ENCODE results near the gene AHSG. TPM values are rescaled to one million over a fixed set of nuclear protein-coding genes. Genes with fewer than 3 reads are reported as not detected.

The AHSG gene
- total RNA-seq, 1 experiment from 2014 or later: not detected

DNA sequence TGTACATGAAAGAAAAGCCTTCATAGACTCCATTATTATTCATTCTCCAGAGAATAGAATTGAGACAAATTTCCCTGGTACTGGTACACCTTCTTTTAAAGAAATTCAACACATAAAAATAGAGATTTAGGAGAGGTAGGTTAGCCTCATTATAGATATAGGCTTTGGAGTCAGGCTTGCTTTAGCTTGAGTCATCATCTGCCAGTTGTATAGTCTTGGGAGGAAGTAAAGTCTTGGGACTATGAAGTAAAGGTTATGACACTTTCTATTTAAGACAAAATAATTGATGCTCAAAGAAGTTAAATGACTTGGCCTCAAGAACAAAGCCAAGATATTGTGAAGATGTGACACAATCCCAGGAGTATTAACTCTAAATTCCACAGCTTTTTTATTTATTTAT is 57.3 kb downstream of the AHSG start:
- H3K4me1 Mint-ChIP-seq (ENCODE audit: insufficient read depth, unreplicated experiment): peaks cover 8% of the 10 kb centered on the region
- ChIA-PET POLR2A (interaction anchor here (1.2 to 2.2 kb wide), 3 partner anchors 53 to 119 kb away, joined by 3 to 8 read pairs (median 3); partner anchors contain the start of gene EIF4A2), CTCF (interaction anchor here (0.7 kb wide), 1 partner anchor 12 kb away, joined by 3 read pairs; no protein-coding TSS in a partner anchor)
- TF ChIP-seq, protein P1, sequence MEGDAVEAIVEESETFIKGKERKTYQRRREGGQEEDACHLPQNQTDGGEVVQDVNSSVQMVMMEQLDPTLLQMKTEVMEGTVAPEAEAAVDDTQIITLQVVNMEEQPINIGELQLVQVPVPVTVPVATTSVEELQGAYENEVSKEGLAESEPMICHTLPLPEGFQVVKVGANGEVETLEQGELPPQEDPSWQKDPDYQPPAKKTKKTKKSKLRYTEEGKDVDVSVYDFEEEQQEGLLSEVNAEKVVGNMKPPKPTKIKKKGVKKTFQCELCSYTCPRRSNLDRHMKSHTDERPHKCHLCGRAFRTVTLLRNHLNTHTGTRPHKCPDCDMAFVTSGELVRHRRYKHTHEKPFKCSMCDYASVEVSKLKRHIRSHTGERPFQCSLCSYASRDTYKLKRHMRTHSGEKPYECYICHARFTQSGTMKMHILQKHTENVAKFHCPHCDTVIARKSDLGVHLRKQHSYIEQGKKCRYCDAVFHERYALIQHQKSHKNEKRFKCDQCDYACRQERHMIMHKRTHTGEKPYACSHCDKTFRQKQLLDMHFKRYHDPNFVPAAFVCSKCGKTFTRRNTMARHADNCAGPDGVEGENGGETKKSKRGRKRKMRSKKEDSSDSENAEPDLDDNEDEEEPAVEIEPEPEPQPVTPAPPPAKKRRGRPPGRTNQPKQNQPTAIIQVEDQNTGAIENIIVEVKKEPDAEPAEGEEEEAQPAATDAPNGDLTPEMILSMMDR (IDR thresholded peaks at IDR 0.05; ENCODE audit: unreplicated experiment): no peak
- no peak overlapping the region for H3K4me3 Mint-ChIP-seq (ENCODE audit: unreplicated experiment)
- no peaks in the 10 kb centered on the region for H3K36me3 Mint-ChIP-seq (ENCODE audit: insufficient read depth, unreplicated experiment)
- no peak for DNase-seq (ENCODE audit: unreplicated experiment)
- H3K27me3 Mint-ChIP-seq (ENCODE audit: insufficient read depth, unreplicated experiment): no peaks in the 10 kb centered on the region
- intact Hi-C loops (cut with micrococcal nuclease): no loop called here
- no peak overlapping the region for H3K27ac Mint-ChIP-seq (ENCODE audit: low read depth, unreplicated experiment)
- no TSS peak for BruUV-seq (replicated peaks)
- no peaks in the 10 kb centered on the region for H3K9me3 Mint-ChIP-seq (ENCODE audit: unreplicated experiment)

Other genes starting within 250 kb of the AHSG start
- gene CRYGS, start 68.7 kb upstream of the AHSG start, total RNA-seq (2022): 3.2 and 4.0 TPM in 2 replicates
- gene TBCCD1, start 45.7 kb upstream of the AHSG start, total RNA-seq (2022): 10.0 and 11.1 TPM in 2 replicates
- 116 and 166 TPM in 2 replicates for gene DNAJB11, start 42.3 kb upstream of the AHSG start, total RNA-seq (2022)
- gene FETUB, start 27.3 kb downstream of the AHSG start, total RNA-seq (2022): 0.47 TPM in 1 of 2 replicates, not detected in the other
- gene HRG, start 53.0 kb downstream of the AHSG start, total RNA-seq (2022): 0.16 and 0.20 TPM in 2 replicates
- gene KNG1, start 104.3 kb downstream of the AHSG start, total RNA-seq (2022): not detected in 2 replicates
- gene EIF4A2, start 170.5 kb downstream of the AHSG start, total RNA-seq (2022): 183 and 202 TPM in 2 replicates
- 23.9 and 33.2 TPM in 2 replicates for gene RFC4, start 193.4 kb downstream of the AHSG start, total RNA-seq (2022)
- gene ADIPOQ, start 229.7 kb downstream of the AHSG start, total RNA-seq (2022): not detected in 2 replicates

Measured in MCF 10A (cell line).